Suprapubic skin (tissue), 4 donors: ENCODE results near the gene HNRNPA2B1. TPM values are rescaled to one million over a fixed set of nuclear protein-coding genes. Genes with fewer than 3 reads are reported as not detected.
"Not testable (repeated sequence)": the region's sequence is repeated elsewhere in the genome, so short reads cannot be mapped to it uniquely, and the experiment has no call there.

Experiments used
- DNase-seq, 2 donors: peaks; one replicate each; pipeline ENCODE4 v3.0.0-alpha.2; 2019; ENCODE audit warnings: low spot score in 2 of 2
- H3K27ac ChIP-seq: fragments of 200-600 bp; sonication (generic); one replicate; pipeline ENCODE4 v1.5.1; 2019
- H3K27me3 ChIP-seq: fragments of 200-600 bp; sonication (generic); one replicate; pipeline ENCODE4 v1.5.1; 2019
- H3K36me3 ChIP-seq: fragments of 200-600 bp; sonication (generic); one replicate; pipeline ENCODE4 v1.5.1; 2019
- H3K4me1 ChIP-seq: fragments of 200-600 bp; sonication (generic); one replicate; pipeline ENCODE4 v1.5.1; 2019
- H3K4me3 ChIP-seq: fragments of 200-600 bp; sonication (generic); one replicate; pipeline ENCODE4 v1.5.1; 2019; ENCODE audit warnings: mild to moderate bottlenecking
- H3K9me3 ChIP-seq: fragments of 200-600 bp; sonication (generic); one replicate; pipeline ENCODE4 v1.5.1; 2019
- CTCF ChIP-seq, 2 donors: fragments of 200-600 bp in 1 of 2; fragments of 450-650 bp in 1 of 2; sonication (generic) in 1 of 2; IDR thresholded peaks; one replicate each; pipeline ENCODE4 v1.5.1; 2016 to 2019; ENCODE audit warnings: antibody characterized with exemption in 2 of 2, mild to moderate bottlenecking in 1 of 2, moderate library complexity in 1 of 2
- EP300 ChIP-seq: sonication (generic); formaldehyde crosslinking; IDR thresholded peaks from one replicate; pipeline ENCODE4 v1.6.1; 2017; ENCODE audit warnings: antibody characterized with exemption
- POLR2A ChIP-seq, 2 donors: fragments of 450-650 bp; IDR thresholded peaks; one replicate each; pipeline ENCODE4 v1.6.1; 2017; ENCODE audit warnings: antibody characterized with exemption in 2 of 2, mild to moderate bottlenecking in 2 of 2, moderate library complexity in 2 of 2
- POLR2AphosphoS5 ChIP-seq, 3 donors: sonication (generic); formaldehyde crosslinking; IDR thresholded peaks; one replicate each; pipeline ENCODE4 v1.6.1; 2017; ENCODE audit warnings: antibody characterized with exemption in 3 of 3
- WGBS: methylation state at CpG from one replicate; pipeline ENCODE4 v1.1.5; 2018; 5-methylcytosine and 5-hydroxymethylcytosine counted together
- total RNA-seq, 4 donors: library from RNA; depleted of rRNA; stranded (reverse); fragments of >200 nt; gene quantifications; one replicate each; pipeline ENCODE4 v1.1.0, GENCODE V29; 2016

The HNRNPA2B1 gene
- total RNA-seq, 4 donors from 2014 or later = 88.2 to 228 (median 137) TPM

GRCh38 chr7:26167303-26167934, 33.1 kb downstream of the HNRNPA2B1 start:
- Histone ChIP-seq H3K36me3 (peaks cover 3% of the 10 kb centered on the region), H3K9me3 (no peaks in the 10 kb centered on the region), H3K4me1 (peaks cover 5% of the 10 kb centered on the region), H3K27me3 (no peaks in the 10 kb centered on the region), H3K4me3 (no peak overlapping the region), H3K27ac (no peak overlapping the region)
- TF ChIP-seq EP300 (no peak), POLR2AphosphoS5 (IDR thresholded peaks at IDR 0.05) (no peak), CTCF (IDR thresholded peaks at IDR 0.05) (no peak), POLR2A (IDR thresholded peaks at IDR 0.05) (no peak)
- 82% methylated on average over 3 of the region's 3 CpGs for WGBS
- no peak for DNase-seq

GRCh38 chr7:26166684-26167266, 33.8 kb downstream of the HNRNPA2B1 start:
- no peak for TF ChIP-seq POLR2A (IDR thresholded peaks at IDR 0.05)
- TF ChIP-seq POLR2AphosphoS5 (IDR thresholded peaks at IDR 0.05) = no peak
- Histone ChIP-seq H3K4me3 (no peak overlapping the region), H3K27me3 (no peaks in the 10 kb centered on the region), H3K4me1 (peaks cover 5% of the 10 kb centered on the region), H3K9me3 (no peaks in the 10 kb centered on the region), H3K36me3 (peaks cover 3% of the 10 kb centered on the region), H3K27ac (peak overlapping the region; percentile 11)
- WGBS = 91% methylated on average over 5 of the region's 5 CpGs
- DNase-seq = no peak

DNA sequence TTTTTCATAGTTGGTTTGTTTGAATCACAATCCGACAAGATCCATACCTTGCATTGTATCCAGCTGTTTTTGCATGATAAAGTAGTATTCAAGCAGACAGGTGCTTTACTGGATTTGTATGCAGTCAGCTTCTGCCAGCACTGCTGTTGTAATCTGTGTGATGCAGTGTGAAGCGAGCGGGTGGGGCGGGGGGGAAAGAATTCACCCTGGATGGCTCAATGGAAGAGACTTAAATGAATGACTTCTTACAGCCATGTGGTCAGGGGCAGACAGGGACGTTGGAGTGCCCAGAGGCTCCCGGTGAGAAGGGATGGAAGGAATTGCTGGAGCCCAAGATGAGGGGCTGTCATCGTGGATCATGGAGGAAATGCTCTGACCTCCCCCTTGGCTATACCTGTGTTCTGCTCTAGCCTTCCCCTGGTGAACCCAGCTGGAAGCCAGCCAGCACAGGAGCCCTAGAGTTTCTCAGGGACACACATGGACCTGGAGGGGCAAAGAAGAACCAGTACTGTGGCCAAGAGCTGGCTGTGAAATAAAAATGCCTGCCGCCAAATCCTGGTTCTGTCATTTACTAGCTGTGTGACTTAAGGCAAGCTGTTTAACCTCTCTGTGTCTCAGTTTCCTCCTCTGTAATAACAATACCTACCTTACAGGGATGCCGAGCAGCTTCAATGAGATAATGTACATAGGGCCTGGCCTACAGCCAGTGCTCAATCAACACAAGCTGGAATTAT, 34.4 kb downstream of the HNRNPA2B1 start:
- Histone ChIP-seq H3K4me1 (peaks cover 5% of the 10 kb centered on the region), H3K27me3 (no peaks in the 10 kb centered on the region), H3K27ac (peak overlapping the region; percentile 11), H3K36me3 (peaks cover 3% of the 10 kb centered on the region), H3K9me3 (no peaks in the 10 kb centered on the region), H3K4me3 (no peak overlapping the region)
- TF ChIP-seq POLR2A (IDR thresholded peaks at IDR 0.05) (no peak), EP300 (no peak), POLR2AphosphoS5 (IDR thresholded peaks at IDR 0.05) (no peak), CTCF (IDR thresholded peaks at IDR 0.05) (no peak)
- WGBS = 61% methylated on average over 9 of the region's 9 CpGs
- DNase-seq = no peak

- WGBS = 100% methylated on average over 1 of the region's 1 CpG
- not testable (repeated sequence) for DNase-seq
Measured at GRCh38 chr7:26163804-26164203, 36.7 kb downstream of the HNRNPA2B1 start.

DNA sequence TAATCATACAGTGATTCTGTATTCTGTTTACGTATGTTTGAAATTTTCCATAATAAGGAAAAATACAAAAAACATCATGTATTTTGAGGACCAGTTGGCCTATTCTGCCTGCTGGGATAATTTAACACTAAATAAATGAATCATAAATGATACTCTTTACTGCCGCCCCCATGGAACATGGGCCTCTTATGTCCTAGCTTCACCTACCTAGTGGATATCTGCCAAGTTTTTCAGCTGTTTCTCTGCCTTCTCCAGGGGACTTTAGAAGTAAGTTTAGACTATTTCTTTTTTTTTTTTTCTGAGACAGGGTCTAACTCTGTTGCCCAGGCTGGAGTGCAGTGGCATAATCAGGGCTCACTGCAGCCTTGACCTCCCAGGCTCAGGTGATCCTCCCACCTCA, 38.1 kb downstream of the HNRNPA2B1 start:
- 88% methylated on average over 2 of the region's 2 CpGs for WGBS
- no peak for DNase-seq
- TF ChIP-seq EP300 = no peak
- TF ChIP-seq POLR2A (IDR thresholded peaks at IDR 0.05) = no peak
- no peak for TF ChIP-seq POLR2AphosphoS5 (IDR thresholded peaks at IDR 0.05)
- no peak for TF ChIP-seq CTCF (IDR thresholded peaks at IDR 0.05)
- Histone ChIP-seq H3K27me3 (no peaks in the 10 kb centered on the region), H3K36me3 (no peaks in the 10 kb centered on the region), H3K27ac (no peak overlapping the region), H3K4me1 (peaks cover 5% of the 10 kb centered on the region), H3K9me3 (no peaks in the 10 kb centered on the region), H3K4me3 (no peak overlapping the region)

More at GRCh38 chr7:26163804-26164203, 36.7 kb downstream of the HNRNPA2B1 start:
- not testable (repeated sequence) for H3K27me3 ChIP-seq, H3K4me1 ChIP-seq, H3K27ac ChIP-seq, H3K4me3 ChIP-seq, H3K36me3 ChIP-seq, H3K9me3 ChIP-seq

- DNase-seq = no peak
- Histone ChIP-seq H3K27me3 (no peaks in the 10 kb centered on the region), H3K4me1 (peaks cover 7% of the 10 kb centered on the region), H3K36me3 (no peaks in the 10 kb centered on the region), H3K9me3 (no peaks in the 10 kb centered on the region), H3K27ac (no peak overlapping the region), H3K4me3 (no peak overlapping the region)
- TF ChIP-seq EP300 (no peak), POLR2AphosphoS5 (IDR thresholded peaks at IDR 0.05) (no peak), POLR2A (IDR thresholded peaks at IDR 0.05) (no peak), CTCF (IDR thresholded peaks at IDR 0.05) (no peak)
- 90% methylated on average over 2 of the region's 2 CpGs for WGBS
Measured at GRCh38 chr7:26160896-26161295, 39.6 kb downstream of the HNRNPA2B1 start.
